ENCODE results near the gene TBC1D19.

Gene TBC1D19

GRCh38 chr4:26758899-26759298, 175.0 kb downstream of the TBC1D19 start:
- H3K36me3 ChIP-seq (ENCODE audit: control insufficient read depth, insufficient read depth, low read length): no peaks in the 10 kb centered on the region
- DNase-seq (ENCODE audit: extremely low read depth, insufficient read length): no peak
- no peaks in the 10 kb centered on the region for H3K27me3 ChIP-seq (replicated peaks; ENCODE audit: control insufficient read depth, insufficient read depth, low read length)
- no peak overlapping the region for H3K4me3 ChIP-seq (replicated peaks; ENCODE audit: low read depth, low read length)
- TF ChIP-seq, protein P1, sequence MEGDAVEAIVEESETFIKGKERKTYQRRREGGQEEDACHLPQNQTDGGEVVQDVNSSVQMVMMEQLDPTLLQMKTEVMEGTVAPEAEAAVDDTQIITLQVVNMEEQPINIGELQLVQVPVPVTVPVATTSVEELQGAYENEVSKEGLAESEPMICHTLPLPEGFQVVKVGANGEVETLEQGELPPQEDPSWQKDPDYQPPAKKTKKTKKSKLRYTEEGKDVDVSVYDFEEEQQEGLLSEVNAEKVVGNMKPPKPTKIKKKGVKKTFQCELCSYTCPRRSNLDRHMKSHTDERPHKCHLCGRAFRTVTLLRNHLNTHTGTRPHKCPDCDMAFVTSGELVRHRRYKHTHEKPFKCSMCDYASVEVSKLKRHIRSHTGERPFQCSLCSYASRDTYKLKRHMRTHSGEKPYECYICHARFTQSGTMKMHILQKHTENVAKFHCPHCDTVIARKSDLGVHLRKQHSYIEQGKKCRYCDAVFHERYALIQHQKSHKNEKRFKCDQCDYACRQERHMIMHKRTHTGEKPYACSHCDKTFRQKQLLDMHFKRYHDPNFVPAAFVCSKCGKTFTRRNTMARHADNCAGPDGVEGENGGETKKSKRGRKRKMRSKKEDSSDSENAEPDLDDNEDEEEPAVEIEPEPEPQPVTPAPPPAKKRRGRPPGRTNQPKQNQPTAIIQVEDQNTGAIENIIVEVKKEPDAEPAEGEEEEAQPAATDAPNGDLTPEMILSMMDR (IDR thresholded peaks at IDR 0.05; ENCODE audit: insufficient read depth, low read length, poor library complexity, severe bottlenecking): no peak

GRCh38 chr4:26762650-26763049, 178.8 kb downstream of the TBC1D19 start:
- Histone ChIP-seq H3K36me3 (ENCODE audit: control insufficient read depth, insufficient read depth, low read length) (no peaks in the 10 kb centered on the region), H3K4me3 (replicated peaks; ENCODE audit: low read depth, low read length) (no peak overlapping the region), H3K27me3 (replicated peaks; ENCODE audit: control insufficient read depth, insufficient read depth, low read length) (no peaks in the 10 kb centered on the region)
- TF ChIP-seq, protein P1 (IDR thresholded peaks at IDR 0.05; ENCODE audit: insufficient read depth, low read length, poor library complexity, severe bottlenecking): no peak
- DNase-seq (ENCODE audit: extremely low read depth, insufficient read length): no peak

- TF ChIP-seq, protein P1 (IDR thresholded peaks at IDR 0.05; ENCODE audit: insufficient read depth, low read length, poor library complexity, severe bottlenecking): no peak
- H3K4me3 ChIP-seq (replicated peaks; ENCODE audit: low read depth, low read length): no peak overlapping the region
- no peak for DNase-seq (ENCODE audit: extremely low read depth, insufficient read length)
- no peaks in the 10 kb centered on the region for H3K27me3 ChIP-seq (replicated peaks; ENCODE audit: control insufficient read depth, insufficient read depth, low read length)
- H3K36me3 ChIP-seq (ENCODE audit: control insufficient read depth, insufficient read depth, low read length): no peaks in the 10 kb centered on the region
These were observed 179.2 kb downstream of the TBC1D19 start for GRCh38 chr4:26763063-26763462.

DNA sequence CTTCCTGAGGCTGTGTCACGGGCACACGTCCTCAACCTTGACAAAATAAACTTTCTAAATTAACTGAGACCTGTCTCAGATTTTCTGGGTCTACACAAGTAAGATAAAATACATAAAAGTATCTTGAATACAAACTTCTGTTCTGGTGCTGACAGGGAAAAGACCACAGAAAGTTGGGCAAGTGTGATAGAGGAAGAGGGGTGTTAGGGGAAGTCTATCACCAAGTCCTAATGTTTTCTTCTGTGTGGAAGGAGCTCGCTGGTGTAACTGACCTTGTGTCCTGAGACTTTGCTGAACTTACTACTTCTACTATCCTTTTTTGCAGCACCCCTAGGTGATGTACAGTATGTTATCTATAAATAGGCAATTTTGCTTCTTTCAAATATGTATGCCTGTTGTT, 179.8 kb downstream of the TBC1D19 start:
- DNase-seq (ENCODE audit: extremely low read depth, insufficient read length): no peak
- Histone ChIP-seq H3K27me3 (replicated peaks; ENCODE audit: control insufficient read depth, insufficient read depth, low read length) (no peaks in the 10 kb centered on the region), H3K36me3 (ENCODE audit: control insufficient read depth, insufficient read depth, low read length) (no peaks in the 10 kb centered on the region), H3K4me3 (replicated peaks; ENCODE audit: low read depth, low read length) (no peak overlapping the region)
- TF ChIP-seq, protein P1 (IDR thresholded peaks at IDR 0.05; ENCODE audit: insufficient read depth, low read length, poor library complexity, severe bottlenecking): no peak

- Histone ChIP-seq H3K27me3 (replicated peaks; ENCODE audit: control insufficient read depth, insufficient read depth, low read length) (no peaks in the 10 kb centered on the region), H3K4me3 (replicated peaks; ENCODE audit: low read depth, low read length) (no peak overlapping the region), H3K36me3 (ENCODE audit: control insufficient read depth, insufficient read depth, low read length) (no peaks in the 10 kb centered on the region)
- TF ChIP-seq, protein P1 (IDR thresholded peaks at IDR 0.05; ENCODE audit: insufficient read depth, low read length, poor library complexity, severe bottlenecking): no peak
- no peak for DNase-seq (ENCODE audit: extremely low read depth, insufficient read length)
These were observed 180.3 kb downstream of the TBC1D19 start for GRCh38 chr4:26764231-26764630.

GRCh38 chr4:26765515-26765914, 181.6 kb downstream of the TBC1D19 start:
- no peaks in the 10 kb centered on the region for H3K27me3 ChIP-seq (replicated peaks; ENCODE audit: control insufficient read depth, insufficient read depth, low read length)
- H3K36me3 ChIP-seq (ENCODE audit: control insufficient read depth, insufficient read depth, low read length): no peaks in the 10 kb centered on the region
- H3K4me3 ChIP-seq (replicated peaks; ENCODE audit: low read depth, low read length): no peak overlapping the region
- TF ChIP-seq, protein P1 (IDR thresholded peaks at IDR 0.05; ENCODE audit: insufficient read depth, low read length, poor library complexity, severe bottlenecking): no peak
- DNase-seq (ENCODE audit: extremely low read depth, insufficient read length): no peak
